ENCODE measurements around the gene GYG1.
"Not testable (repeated sequence)": the region's sequence is repeated elsewhere in the genome, so short reads cannot be mapped to it uniquely, and the experiment has no call there.

The GYG1 gene

GRCh38 chr3:148971401-148972163, 19.8 kb upstream of the GYG1 start:
- in situ Hi-C loops (cut with HindIII; ENCODE audit: low pct_ligation_motif_present, low sequenced_read_pairs), result loop anchor here (25.0 kb wide), 1 partner anchor 316 kb away; no protein-coding TSS in a partner anchor
- Histone ChIP-seq H3K36me3 (replicated peaks) (no peaks in the 10 kb centered on the region), H3K27ac (no peak overlapping the region), H3K27me3 (replicated peaks) (no peaks in the 10 kb centered on the region), H3K4me3 (ENCODE audit: low read depth, low read length) (no peak overlapping the region)
- DNase-seq, result no peak
- TF ChIP-seq CTCF (IDR thresholded peaks at IDR 0.05; ENCODE audit: low read depth, low read length, missing control alignments), result no peak

DNA sequence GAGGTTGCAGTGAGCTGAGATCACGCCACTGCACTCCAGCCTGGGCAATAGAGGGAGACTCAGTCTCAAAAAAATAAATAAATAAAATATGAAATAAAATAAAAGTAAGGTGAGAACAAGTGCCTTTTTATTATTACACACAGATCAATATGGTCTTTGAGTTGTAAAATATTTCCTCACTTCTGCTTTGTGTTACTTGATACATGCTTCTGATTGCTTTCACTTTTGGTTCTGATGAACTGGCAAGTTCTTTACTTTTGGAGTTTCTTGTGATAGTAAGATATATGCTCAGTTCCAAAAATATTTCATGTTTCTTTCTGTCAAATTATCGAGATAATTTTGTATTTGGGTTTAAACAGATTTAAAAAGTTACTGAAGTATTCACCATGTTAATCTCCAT, 16.6 kb upstream of the GYG1 start:
- DNase-seq, result no peak
- Histone ChIP-seq H3K4me3 (ENCODE audit: low read depth, low read length) (no peak overlapping the region), H3K27ac (no peak overlapping the region), H3K27me3 (replicated peaks) (no peaks in the 10 kb centered on the region), H3K36me3 (replicated peaks) (no peaks in the 10 kb centered on the region)
- in situ Hi-C loops (cut with HindIII; ENCODE audit: low pct_ligation_motif_present, low sequenced_read_pairs), result loop anchor here (25.0 kb wide), 1 partner anchor 313 kb away; no protein-coding TSS in a partner anchor
- no peak for TF ChIP-seq CTCF (IDR thresholded peaks at IDR 0.05; ENCODE audit: low read depth, low read length, missing control alignments)

DNA sequence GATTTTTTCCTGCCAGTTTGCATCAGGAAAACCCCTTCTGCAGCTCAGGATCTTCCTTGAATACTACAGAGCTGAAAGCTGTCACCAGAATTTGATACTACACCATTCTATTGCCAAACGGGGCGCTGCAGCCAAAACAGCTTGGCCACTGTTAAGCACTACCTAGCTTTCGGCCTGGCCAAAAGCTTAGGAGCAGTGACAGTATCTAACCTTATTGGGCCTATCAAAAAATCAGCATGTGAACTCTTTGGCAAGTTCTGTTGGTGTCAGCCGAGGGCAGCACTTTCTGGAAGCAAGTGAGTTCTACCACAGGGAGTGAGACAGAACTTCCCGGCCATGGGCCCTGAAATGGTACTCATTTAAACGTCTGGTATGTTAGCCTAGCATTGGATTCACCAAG, 16.1 kb upstream of the GYG1 start:
- no peak for TF ChIP-seq CTCF (IDR thresholded peaks at IDR 0.05; ENCODE audit: low read depth, low read length, missing control alignments)
- in situ Hi-C loops (cut with HindIII; ENCODE audit: low pct_ligation_motif_present, low sequenced_read_pairs), result no loop called here
- no peaks in the 10 kb centered on the region for H3K36me3 ChIP-seq (replicated peaks)
- DNase-seq, result no peak
- no peaks in the 10 kb centered on the region for H3K27me3 ChIP-seq (replicated peaks)
- no peak overlapping the region for H3K27ac ChIP-seq
- H3K4me3 ChIP-seq (ENCODE audit: low read depth, low read length), result no peak overlapping the region

DNA sequence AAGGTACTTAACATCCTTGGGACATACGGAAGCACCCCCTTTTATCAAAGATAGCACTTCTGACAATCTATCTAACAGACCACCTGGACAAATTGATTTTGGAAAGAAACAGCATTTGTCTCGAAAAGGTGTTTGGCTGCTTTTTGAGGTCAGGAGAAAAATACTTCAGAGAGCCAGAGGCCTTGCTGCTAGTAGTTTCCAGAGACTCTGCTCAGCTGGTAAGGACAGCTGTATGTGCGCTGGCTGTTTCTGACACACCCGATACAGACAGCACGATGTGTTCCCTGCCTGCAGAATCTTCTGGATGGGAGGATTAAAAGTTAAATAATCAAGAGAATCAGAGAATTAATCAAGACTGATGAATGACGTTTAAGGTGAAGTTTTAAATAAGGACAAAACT, 15.6 kb upstream of the GYG1 start:
- in situ Hi-C loops (cut with HindIII; ENCODE audit: low pct_ligation_motif_present, low sequenced_read_pairs), result no loop called here
- no peak overlapping the region for H3K27ac ChIP-seq
- DNase-seq, result no peak
- TF ChIP-seq CTCF (IDR thresholded peaks at IDR 0.05; ENCODE audit: low read depth, low read length, missing control alignments), result no peak
- no peaks in the 10 kb centered on the region for H3K27me3 ChIP-seq (replicated peaks)
- H3K4me3 ChIP-seq (ENCODE audit: low read depth, low read length), result no peak overlapping the region
- H3K36me3 ChIP-seq (replicated peaks), result no peaks in the 10 kb centered on the region

DNA sequence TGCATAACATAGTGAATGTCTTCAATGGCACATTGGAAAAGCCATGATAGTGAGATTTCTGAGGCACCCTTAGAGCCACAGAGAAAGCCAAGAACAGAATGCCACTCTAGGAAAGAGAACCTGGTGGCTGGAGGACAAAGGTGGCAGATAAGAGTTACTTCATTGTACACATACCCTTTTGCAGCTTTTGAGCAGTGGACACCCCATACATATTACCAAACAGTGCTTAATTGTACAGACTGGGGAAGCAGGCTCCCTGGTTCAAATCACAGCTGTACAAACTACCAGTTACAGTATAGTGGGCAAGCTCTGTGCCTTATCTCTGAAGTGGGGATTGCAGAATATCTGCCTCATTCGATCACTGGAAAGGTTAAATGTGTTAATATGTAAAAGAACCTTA, 10.1 kb upstream of the GYG1 start:
- TF ChIP-seq CTCF (IDR thresholded peaks at IDR 0.05; ENCODE audit: low read depth, low read length, missing control alignments), result no peak
- H3K4me3 ChIP-seq (ENCODE audit: low read depth, low read length), result no peak overlapping the region
- no peaks in the 10 kb centered on the region for H3K36me3 ChIP-seq (replicated peaks)
- in situ Hi-C loops (cut with HindIII; ENCODE audit: low pct_ligation_motif_present, low sequenced_read_pairs), result no loop called here
- no peak overlapping the region for H3K27ac ChIP-seq
- DNase-seq, result no peak
- no peaks in the 10 kb centered on the region for H3K27me3 ChIP-seq (replicated peaks)

- in situ Hi-C loops (cut with HindIII; ENCODE audit: low pct_ligation_motif_present, low sequenced_read_pairs); H3K36me3 ChIP-seq (replicated peaks); H3K27me3 ChIP-seq (replicated peaks); H3K27ac ChIP-seq; DNase-seq; H3K4me3 ChIP-seq (ENCODE audit: low read depth, low read length): not testable (repeated sequence)
Observed at GRCh38 chr3:148987551-148987950, 3.8 kb upstream of the GYG1 start.

Measured in brain microvascular endothelial cell (primary cell).